KOPT-K1 (cell line): ENCODE data around the gene NSUN6.
A peak's percentile ranks its signal among the peaks of the same experiment; 100 is the strongest.

Experiments
- H3K27ac ChIP-seq: fragments of 200-600 bp; sonication (generic); 2 replicates; pipeline ENCODE4 v1.5.1; 2016; ENCODE audit warnings: antibody characterized with exemption, mild to moderate bottlenecking, low read depth, low read length; ENCODE audit not compliant: poor library complexity, severe bottlenecking
- H3K36me3 ChIP-seq: fragments of 200-600 bp; sonication (generic); 2 replicates; pipeline ENCODE4 v1.5.1; 2017; ENCODE audit warnings: antibody characterized with exemption, mild to moderate bottlenecking, low read length, moderate library complexity; ENCODE audit not compliant: insufficient read depth
- H3K9me3 ChIP-seq: fragments of 200-600 bp; sonication (generic); 2 replicates; pipeline ENCODE4 v1.5.1; 2017; ENCODE audit warnings: antibody characterized with exemption, low read length, mild to moderate bottlenecking; ENCODE audit not compliant: insufficient read depth, poor library complexity, severe bottlenecking

NSUN6 gene

DNA sequence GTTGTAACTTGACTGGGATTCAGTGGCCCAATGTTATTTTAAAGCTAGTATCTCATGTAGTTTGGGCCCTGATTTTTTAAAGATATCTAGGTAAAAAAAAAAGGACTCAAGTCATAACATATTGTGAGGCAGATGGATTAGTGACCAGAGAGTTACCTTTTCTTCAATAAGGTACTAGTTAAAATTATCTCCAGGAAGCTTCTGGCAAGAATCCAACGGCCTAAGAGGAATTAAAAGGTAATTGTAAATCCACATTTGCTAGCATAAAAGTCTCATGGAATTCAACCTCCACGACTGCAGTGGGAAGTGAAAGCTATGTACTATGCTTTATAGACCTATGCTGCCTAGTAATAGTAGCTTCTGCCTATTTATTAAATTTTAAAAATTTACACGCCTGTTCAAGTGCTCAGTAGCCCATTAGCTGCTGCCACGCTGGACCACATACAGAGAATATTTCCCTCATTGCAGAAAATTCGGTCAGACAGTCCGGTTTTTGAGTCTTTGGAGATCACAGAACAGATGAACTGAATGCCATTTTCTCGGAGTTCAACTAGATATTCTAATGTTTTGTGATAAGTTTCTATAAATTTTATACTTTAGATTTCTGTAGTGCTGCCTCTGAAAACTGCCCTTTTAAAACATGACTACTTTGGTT is 118.4 kb downstream of the NSUN6 start:
- peaks cover 13% of the 10 kb centered on the region for H3K9me3 ChIP-seq
- H3K27ac ChIP-seq: no peak overlapping the region
- peaks cover 13% of the 10 kb centered on the region for H3K36me3 ChIP-seq

GRCh38 chr10:18528292-18528691 is 123.1 kb downstream of the NSUN6 start:
- Histone ChIP-seq H3K9me3 (peaks cover 13% of the 10 kb centered on the region), H3K27ac (no peak overlapping the region), H3K36me3 (peaks cover 5% of the 10 kb centered on the region; the same call in 1 of the 2 replicates)

DNA sequence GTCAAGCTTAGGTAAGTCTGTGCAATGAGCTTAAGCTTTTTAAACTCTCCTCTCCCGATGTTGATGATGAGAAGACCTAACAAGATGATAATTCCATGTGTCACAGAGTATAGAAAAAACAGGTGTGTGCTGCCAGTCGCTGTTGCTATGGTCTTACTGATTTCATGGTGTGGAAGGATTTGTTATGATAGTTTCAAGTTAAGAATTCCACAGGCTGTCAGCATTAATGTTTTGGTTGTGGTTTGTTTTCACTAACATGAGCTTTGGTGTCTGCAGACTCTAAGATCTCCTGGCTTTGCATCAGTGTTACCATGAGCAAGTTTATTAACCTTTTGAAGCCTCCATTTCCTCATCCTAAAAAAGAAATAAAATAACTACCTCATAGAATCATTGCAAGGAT is 123.7 kb downstream of the NSUN6 start:
- H3K27ac ChIP-seq: no peak overlapping the region
- H3K9me3 ChIP-seq: peaks cover 13% of the 10 kb centered on the region
- peaks cover 5% of the 10 kb centered on the region; the same call in 1 of the 2 replicates for H3K36me3 ChIP-seq

DNA sequence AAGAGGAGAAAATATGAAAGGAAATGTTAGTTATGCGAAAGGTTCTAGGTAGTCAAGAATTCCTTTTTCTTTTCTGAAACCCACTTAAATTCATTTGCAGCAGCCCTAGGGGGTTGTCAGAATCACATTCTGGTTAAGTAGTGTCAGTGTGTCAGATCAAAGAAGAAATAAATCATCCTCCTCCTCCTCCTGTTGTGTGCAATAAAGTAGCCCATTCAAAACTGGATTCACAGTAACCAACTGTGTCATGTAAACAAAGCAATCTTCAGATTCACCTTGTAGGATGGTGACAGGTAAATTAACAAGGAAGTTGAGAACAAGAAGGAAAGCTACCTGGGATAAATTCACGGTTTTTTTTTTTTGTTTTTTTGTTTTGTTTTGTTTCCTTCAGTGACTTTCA is 127.5 kb downstream of the NSUN6 start:
- H3K9me3 ChIP-seq: no peaks in the 10 kb centered on the region
- no peaks in the 10 kb centered on the region for H3K36me3 ChIP-seq
- H3K27ac ChIP-seq: no peak overlapping the region

DNA sequence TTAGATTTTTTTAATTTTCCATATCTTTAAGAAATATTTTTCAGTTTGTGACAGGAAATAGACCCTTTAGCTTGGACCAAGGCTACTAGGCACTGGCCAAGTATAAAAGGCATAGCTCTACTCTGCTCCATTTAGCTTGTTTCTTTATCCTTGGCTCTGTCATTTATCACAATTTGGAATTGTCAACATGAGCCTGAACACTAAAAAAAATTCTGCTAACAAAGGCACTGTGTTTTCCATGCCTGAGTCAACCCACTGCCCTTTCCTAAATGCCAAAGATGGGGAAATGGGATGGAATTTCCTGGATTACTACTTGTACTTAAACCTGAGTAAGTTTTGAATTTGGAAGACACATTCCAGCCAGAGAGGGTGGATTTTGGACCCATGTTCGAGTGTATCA is 128.4 kb downstream of the NSUN6 start:
- H3K36me3 ChIP-seq: no peaks in the 10 kb centered on the region
- H3K9me3 ChIP-seq: no peaks in the 10 kb centered on the region
- no peak overlapping the region for H3K27ac ChIP-seq

- Histone ChIP-seq H3K9me3 (no peaks in the 10 kb centered on the region), H3K27ac (no peak overlapping the region), H3K36me3 (peaks cover 8% of the 10 kb centered on the region; the same call in 1 of the 2 replicates)
These were observed 134.5 kb downstream of the NSUN6 start for GRCh38 chr10:18516851-18517250.

- no peak overlapping the region for H3K27ac ChIP-seq
- peaks cover 8% of the 10 kb centered on the region; the same call in 1 of the 2 replicates for H3K36me3 ChIP-seq
- H3K9me3 ChIP-seq: no peaks in the 10 kb centered on the region
These were observed 136.8 kb downstream of the NSUN6 start for GRCh38 chr10:18514537-18514936.

DNA sequence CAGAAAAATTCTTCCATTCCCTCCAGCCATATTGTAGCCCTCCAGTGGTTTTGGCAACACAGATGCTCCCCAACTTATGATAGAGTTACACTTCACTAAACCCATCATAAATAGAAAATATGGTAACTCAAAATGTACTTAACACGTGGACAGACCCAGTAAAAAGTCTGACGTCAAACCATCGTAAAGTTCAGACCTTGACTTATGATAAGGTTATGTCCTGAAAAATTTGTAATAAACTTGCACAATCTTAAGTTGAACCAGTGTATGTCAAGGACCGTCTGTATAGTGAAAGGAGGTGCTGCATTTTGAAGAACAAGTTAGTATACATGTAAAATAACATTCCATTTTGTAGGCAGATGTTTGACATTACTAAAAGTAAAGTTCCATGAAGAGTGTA is 142.8 kb downstream of the NSUN6 start:
- Histone ChIP-seq H3K9me3 (no peaks in the 10 kb centered on the region), H3K36me3 (peaks cover 8% of the 10 kb centered on the region; the same call in 1 of the 2 replicates), H3K27ac (no peak overlapping the region)

- no peaks in the 10 kb centered on the region for H3K36me3 ChIP-seq
- no peak overlapping the region for H3K27ac ChIP-seq
- H3K9me3 ChIP-seq: no peaks in the 10 kb centered on the region
These were observed 145.8 kb downstream of the NSUN6 start for GRCh38 chr10:18505456-18506118.

- Histone ChIP-seq H3K9me3 (no peaks in the 10 kb centered on the region), H3K27ac (no peak overlapping the region), H3K36me3 (no peaks in the 10 kb centered on the region)
These were observed 147.2 kb downstream of the NSUN6 start for GRCh38 chr10:18504161-18504560.

- Histone ChIP-seq H3K36me3 (no peaks in the 10 kb centered on the region), H3K27ac (peak overlapping the region; percentile 53), H3K9me3 (no peaks in the 10 kb centered on the region)
These were observed 149.8 kb downstream of the NSUN6 start for GRCh38 chr10:18501629-18502028.

- Histone ChIP-seq H3K36me3 (no peaks in the 10 kb centered on the region), H3K9me3 (no peaks in the 10 kb centered on the region), H3K27ac (peak overlapping the region; percentile 53)
These were observed 150.2 kb downstream of the NSUN6 start for GRCh38 chr10:18501198-18501597.

DNA sequence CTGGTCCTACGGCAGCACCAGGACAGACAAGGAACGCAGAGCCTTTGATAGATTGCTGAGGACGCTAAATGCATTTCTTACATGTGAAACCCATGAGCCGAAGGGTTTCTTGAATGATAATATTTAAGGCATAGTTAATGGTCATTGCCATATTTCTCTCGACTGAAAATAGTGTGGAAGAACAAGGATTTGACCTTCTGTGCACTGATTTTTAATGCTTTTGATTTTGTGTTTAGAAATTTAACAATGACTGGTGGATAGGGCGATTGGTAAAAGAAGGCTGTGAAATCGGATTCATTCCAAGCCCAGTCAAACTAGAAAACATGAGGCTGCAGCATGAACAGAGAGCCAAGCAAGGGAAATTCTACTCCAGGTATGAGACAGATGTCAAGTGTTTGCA is 150.8 kb downstream of the NSUN6 start:
- no peaks in the 10 kb centered on the region for H3K36me3 ChIP-seq
- no peak overlapping the region for H3K27ac ChIP-seq
- no peaks in the 10 kb centered on the region for H3K9me3 ChIP-seq

DNA sequence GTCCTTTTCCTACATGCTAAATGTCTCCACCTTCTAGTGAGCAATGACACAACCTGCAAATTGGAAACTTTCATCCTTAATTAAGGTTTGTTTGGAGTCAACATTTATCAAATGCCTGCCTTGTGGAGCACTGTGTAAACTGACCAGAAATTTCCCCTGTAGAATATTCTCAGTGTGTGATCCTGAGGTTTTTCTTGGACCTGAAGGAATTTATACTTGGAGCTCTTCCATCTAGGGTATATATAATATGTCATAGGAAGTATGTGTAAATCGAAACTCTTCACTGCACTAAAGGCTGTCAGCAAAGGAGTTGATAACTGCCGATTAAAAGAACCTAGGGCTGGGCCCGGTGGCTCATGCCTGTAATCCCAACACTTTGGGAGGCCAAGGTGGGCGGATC is 152.4 kb downstream of the NSUN6 start:
- Histone ChIP-seq H3K27ac (no peak overlapping the region), H3K9me3 (no peaks in the 10 kb centered on the region), H3K36me3 (no peaks in the 10 kb centered on the region)

DNA sequence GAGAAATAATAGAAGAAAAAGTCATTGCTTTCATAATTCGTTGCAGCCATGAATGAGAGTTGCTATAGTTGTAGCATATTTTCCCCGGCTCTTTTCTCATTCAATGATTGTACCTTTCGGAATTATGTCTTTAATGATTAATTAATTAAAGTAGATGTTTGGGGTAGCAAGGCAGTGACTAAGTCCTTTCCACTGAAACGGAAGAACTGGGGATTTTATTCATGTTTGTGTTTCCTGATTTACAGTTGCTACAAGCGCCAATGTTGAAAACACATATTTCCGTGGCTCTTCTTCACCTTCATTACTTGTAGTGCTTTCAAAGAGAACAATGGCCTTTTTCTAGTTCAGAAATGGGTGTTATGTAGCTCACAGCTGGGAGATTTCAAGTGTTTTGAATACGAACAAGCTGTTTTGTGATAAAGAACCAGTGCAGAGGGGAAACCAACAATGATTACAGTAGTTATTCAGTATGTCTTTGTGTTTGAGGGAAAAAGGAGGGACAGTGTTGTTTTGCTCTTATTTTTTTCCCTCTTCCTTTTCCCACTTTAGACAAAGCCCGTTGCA is 153.5 kb downstream of the NSUN6 start:
- no peak overlapping the region for H3K27ac ChIP-seq
- no peaks in the 10 kb centered on the region for H3K9me3 ChIP-seq

More for the DNA sequence above, 153.5 kb downstream of the NSUN6 start:
- no peaks in the 10 kb centered on the region for H3K36me3 ChIP-seq
